NCI-H1694 (cell line): ENCODE results near the gene CDK6.
A peak's percentile ranks its signal among the peaks of the same experiment; 100 is the strongest.

Experiments used
- DNase-seq: peaks from one replicate; lab custom pipeline; 2025; lab: John Stamatoyannopoulos, UW

Gene CDK6

DNA sequence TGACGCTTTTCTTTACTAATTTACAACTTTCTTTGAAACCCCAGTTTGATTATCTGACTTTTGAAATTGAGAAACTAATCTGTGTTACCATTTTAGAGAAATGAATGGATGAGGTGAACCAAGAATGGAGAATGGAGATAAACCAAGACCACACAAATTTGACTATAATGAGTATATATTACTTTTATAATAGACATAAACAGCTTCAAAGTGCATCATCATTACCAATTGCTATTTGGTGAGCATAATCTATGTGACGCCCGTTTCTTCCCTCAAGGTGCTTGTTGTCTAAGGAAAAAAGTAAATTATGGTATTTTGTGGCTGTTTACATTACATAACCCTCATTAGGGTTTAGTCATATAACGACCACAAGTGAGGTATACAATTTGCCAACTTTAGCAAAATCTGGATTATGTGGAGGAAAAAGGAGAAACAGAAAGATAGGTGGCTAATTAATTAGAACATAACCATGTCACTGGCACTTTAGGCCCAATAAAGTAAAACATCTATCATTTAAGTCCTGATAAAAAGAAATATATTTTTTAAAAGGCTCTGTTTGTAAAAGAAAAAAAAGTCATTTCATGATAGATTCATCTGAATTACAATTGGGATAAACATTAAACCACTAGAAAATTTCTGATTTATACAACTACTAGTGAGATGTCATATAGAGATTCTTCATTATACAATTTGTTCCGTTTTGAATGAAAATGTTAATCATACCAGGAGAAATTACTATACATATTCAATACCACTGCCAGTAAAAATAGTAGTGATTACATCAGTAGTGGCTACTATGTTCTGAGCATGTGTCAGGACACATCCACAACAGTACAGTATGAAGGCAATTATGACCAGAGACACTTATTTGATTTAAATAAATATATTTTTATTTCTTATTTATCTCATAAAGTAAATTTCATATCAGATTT lies 128.0 kb downstream of the CDK6 start:
- DNase-seq = no peak

DNA sequence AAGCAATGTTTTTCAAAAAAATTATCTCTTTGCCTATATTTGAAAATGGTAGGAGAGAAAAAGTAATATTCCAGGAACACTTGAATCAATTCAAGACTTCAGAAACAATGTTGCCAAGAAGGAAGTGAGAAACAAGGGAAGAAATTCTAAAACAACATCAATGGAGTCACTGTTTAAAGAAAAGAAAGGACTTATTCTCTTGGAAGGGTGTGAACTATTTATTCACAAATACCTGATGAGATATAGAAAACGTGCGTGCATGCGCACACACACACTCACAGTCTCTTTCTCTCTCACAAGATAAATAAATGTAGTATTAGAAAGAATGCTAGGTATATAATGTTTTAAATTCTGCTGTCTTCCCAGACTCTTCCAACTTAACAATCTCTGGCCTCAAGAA lies 128.9 kb downstream of the CDK6 start:
- DNase-seq = no peak

DNA sequence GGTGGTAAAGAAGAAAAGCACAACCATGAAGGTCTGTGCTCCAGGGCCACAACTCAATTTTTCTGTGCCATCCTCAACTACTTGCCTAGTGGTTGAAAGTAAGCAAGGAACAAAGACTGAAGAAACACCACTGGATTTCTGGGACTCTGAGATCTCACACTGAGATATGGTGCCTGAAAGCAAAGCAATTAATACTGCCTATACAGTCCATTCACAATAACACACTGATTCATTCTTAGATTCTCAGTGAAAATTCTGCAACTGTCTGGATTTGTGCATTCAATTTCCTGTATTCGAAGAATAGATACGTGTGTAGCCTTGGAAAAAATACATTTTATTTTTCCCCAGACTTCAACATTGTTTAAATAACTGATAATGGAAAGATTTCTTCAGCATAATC lies 129.8 kb downstream of the CDK6 start:
- no peak for DNase-seq

DNA sequence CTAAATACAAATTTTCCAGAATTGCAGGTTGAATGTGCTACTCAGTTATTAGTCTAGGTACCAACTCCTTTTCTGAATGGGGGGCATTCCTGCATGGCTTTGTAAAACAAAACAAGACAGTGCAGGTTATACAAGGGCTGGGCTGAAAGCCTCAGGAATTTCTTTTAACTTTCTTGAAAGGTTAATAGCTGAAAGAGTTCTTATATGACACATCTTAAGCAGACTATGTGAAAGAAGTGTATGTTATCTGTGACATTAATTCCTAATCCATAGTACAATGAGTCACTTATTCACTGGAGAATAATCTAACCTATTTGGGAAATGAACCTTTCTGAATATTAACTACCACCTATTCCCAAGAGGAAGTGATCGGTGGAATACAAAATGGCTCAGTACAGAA lies 130.5 kb downstream of the CDK6 start:
- no peak for DNase-seq

DNA sequence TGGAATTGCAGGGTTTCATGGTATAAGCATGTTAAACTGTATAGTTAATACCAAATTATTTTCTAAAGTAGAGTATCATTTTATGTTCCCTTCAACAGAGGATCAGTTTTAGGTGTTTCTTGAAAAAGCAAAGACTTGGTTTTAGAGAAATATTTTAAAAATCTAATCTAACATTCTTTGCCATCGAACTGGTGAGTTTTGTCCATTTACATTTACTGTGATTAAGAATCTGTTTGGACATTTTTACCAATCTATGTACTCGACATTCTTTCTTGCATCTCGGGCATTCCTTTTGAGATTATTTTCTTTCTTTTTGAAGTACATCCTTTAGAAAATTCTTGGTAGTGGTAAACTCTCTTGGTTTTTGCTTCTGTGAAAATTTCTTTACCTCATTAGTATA lies 131.5 kb downstream of the CDK6 start:
- no peak for DNase-seq

DNA sequence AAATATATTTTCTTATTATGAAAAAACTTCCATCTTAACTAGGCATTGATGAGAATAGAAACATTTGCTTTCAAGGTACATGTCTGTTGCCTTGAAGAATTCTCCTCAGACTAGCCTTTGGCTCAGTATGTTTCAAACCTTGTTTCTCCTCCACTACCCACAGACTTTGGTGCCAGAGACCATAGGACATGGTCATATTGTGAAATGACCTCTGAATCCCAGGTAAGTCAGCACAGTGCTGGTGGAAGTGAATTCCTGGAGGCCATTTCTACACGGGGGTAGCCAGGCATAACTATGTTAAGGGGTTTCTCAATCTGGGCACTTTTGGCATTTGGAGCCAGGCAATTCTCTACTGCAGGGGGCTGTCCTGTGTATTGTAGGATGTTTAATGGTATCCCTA lies 133.8 kb downstream of the CDK6 start:
- no peak for DNase-seq

DNA sequence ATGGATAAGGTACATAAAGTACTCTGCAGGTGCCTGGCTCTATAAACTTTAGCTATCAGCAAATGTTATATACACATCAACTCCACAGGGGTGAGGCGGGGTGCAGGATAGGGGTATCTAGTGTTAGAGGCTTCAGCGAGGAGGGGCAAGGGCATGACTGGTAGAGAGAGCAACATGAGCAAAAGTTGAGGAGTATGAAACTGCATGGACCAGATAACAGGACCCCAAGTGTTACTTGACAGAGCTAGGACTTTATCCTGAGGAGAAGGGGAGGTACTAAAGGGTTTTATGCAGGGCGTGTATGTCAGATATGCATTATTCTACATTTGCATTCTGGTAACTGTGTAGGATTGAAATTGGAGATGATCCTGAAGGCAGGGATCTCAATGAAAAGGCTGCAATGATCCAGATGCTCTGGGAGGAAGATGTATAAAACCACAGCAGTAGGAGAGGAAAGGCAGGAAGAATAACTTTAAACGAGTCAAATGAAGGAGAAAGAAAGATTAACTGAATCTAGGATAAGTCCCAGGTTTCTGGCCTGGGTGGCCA lies 136.3 kb downstream of the CDK6 start:
- no peak for DNase-seq

DNA sequence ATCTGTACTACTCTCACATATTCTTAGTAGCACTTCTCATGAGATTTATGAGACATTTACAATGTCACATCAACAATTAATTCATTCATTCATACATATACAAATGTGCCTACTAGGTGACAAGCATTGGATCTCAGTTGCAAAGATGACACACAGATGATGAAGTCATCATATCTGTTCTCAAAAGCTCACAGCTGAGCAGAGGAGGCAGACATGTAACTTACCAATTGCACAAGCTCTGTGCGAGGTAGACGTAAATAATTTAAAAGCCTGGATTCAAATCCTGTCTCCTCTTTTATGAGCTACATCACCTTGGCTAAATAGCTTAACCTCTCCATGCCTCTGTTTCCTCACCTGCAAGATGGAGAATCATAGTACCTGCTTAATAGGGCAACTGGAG lies 136.8 kb downstream of the CDK6 start:
- DNase-seq = no peak

DNA sequence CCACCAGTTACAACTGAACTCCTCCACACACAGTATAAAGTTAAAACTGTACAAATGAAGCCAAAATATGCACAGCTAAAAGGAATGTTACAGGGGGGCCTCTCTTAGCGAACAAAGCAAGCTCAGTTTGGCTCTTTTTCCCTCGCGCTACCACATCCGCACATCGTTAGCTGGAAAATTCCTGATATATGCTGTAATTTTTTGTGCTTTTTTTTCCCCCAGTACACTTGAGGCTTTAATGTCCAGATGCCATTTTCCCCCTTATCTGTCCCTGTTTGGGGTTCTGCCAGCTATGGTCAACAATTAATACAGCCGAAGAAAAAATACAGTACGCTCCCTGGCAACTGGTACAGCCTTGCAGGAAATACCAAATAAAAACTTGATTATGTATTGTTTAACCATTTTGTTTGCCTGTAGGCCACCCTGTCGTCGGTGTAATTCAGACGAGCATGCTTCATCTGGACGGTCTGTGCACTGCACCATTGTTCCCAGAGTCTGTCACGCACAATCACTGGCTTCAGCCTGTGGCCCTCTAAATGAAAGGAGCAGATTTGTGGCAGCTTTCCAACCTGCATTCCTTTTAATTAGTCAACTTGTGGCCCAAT lies 138.0 kb downstream of the CDK6 start:
- DNase-seq = no peak

DNA sequence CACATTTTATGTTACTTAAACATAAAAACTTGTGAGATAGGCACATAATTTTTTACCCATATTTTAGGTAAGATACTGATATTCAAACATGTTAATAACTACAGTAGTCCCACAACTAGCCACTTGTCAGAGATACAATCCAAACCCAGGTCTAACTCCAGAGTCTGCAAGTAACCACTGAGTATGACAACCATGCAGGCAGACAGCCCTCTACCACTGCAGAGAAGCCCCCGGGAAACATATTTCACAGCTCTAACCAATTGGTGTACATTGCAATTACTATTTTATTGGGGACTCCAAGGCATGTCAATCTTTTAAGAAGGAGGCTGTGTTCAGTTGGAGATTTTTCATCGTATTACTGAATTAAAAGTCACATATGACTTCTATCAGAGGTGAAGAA lies 139.0 kb downstream of the CDK6 start:
- DNase-seq = no peak

DNA sequence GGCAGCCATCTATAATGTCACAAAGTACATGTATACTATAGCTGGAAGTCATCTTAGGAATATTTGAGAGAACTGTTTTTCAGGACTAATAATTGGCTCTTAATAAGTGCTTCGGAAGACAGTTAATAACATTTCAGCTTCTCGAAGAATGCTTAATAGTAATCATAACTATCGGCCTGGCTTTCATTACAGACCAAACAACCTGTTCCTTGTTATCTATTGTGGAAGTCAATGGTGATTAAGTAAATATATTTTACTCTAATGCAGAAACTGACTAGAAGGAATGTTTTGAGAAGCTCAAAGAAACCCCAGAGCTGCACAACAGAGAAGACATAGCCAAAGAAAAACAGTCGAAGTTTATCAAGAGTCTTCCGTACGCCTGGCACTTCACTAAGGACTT lies 139.4 kb downstream of the CDK6 start:
- DNase-seq = no peak

DNA sequence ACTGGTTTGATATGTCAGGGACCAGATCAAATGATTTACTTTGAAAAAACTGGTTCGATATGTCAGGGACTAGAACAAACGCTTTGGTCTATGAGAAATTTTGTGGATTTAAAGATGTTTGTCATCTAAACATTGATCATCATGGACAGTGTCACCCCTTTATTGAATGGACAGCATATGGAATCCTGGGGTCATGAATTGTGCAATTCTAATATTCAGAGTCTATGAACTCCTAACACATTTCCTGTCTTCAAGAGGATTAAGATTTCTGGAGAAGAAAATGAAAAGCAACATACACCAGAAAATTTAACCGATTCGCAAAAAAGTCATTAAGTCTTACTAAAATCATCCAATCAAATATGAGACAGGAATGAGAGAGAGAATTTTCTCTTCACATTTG lies 139.8 kb downstream of the CDK6 start:
- DNase-seq = no peak

DNA sequence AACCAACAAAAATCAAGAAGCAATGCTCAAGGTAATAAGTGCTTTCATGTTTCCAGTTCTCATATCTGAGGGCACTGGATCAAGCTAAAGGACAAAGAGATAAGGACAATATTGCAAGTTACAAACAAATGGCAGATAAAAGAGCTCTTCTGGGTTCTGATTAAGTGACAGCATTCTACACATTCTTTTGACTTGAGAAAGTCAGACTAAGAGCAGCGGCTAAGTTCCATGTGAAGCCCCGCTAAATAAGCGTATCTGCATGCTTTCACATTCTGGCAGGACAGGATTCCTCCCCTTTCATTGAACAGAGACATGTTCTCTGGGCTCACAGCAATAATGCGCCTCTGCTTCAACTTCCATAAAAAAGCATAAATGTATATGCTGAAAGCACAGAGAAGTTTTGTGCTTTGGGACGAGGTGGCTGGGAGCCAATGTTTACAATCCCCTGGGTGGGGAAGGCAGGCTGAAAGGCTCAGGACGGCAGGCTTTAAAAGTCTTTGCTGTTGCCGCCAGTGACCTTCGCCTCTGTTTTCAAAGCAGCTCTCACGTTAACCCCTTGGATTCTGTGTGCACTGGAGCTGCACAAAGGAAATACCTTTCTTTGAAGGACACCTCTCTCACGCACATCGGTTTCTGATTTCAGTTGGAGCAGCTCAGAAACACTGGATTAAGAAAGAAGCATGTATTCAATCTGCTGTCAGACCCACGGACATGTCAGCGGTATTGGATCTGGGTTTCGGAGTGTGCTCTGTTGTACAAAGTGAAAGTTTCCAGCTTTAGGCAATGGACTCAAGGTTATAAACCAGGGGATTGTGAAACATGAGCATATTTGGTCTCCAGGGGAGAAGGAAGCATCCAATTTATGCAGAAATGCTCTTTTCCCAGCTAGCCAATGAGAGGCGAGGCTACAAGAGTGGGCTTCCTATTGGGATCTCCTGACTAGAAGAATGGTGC lies 140.8 kb downstream of the CDK6 start:
- no peak for DNase-seq

DNA sequence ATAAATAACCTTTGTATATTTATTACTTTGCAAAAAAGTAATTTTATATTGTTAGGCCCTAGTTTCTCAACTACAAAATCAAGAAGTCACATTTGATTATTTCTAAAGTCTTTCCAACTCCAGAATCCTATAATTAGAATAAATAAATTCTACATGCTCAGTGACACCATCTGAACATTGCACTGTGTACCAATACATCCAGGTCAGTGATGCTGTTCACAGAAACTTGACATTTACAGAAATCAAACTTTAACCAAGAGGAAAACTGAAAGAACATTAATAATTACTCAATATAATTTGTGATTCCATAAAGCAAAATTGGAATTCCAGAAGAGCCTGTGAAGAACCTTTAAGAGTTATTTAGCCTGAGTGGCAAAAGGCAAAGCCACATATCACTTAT lies 142.2 kb downstream of the CDK6 start:
- no peak for DNase-seq

DNA sequence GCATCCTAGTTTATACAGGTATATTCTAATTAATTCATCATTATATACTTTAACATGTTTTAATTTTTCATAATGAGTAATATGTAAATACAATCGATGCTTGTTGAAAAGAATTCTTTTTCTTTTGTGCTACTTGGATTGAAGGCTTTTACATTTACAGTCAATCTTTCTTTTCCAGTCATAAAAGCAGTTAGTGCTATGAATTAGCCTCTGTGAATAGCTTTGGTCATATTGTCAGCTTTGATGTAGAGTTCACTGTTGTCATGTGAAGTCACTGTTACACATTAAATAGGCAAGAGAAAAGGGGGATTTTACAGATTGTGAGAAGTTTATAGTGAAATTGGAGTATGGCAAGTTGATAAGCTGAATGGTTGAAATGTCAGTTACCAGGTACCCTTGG lies 142.9 kb downstream of the CDK6 start:
- DNase-seq = no peak

DNA sequence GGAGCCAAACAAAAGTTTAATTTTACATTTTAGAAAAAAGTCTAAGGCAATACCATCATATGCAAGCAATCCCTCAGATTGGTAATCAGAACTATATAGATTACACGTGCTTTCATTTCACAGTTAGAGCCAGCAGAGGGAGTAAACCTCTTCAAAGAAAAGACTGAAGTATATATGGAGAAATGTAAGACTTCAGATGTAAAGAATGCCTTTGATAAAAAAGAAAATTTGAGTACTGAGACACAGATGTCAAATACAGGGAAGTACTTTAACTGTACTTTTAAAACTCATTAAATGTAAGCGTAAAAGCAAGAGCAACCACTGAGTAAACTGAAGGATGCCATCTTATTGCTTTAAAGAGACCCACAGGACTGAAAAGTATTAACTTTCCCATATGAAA lies 144.8 kb downstream of the CDK6 start:
- peak; percentile 41 for DNase-seq

DNA sequence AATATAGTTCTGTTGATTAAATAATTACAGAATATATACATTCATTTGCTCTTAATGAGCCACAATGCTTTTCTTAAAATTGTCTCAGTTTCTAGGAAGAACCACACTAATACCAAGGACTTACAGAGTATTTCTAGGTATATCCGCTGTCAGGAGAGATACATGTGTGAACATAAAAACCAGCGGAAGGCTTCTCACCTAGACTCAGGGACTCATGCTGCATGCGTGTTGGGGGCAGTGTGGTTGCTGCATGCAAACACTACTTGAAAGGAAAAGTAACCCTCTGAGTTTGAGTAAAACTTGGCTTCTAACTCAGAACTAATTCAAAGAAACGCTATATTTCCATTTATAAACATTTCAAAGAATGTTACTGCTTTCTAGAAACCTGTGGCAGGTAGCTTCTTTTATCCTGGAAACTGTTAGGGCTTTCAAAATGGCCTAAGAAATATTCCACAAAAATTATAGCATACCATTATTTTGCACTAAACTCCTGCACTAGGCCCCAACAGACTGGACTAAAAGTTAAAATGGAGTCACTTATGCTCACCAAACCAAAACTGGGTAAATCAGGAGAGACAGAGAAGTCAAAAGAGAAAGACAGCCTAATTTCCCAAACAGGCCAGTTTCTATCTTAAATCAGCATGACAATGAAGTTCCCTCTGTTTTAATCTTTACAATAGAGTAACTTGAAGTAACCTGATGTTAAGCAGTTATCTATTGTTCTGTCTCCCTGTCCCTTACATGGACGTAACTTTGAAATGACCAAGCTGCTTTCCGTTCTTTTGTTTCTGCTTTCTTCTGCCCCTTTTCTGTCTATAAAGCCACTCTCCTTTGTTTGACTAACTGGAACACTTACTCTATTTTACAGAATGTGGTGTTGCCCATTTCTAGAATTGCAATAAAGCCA lies 151.0 kb downstream of the CDK6 start:
- no peak for DNase-seq

DNA sequence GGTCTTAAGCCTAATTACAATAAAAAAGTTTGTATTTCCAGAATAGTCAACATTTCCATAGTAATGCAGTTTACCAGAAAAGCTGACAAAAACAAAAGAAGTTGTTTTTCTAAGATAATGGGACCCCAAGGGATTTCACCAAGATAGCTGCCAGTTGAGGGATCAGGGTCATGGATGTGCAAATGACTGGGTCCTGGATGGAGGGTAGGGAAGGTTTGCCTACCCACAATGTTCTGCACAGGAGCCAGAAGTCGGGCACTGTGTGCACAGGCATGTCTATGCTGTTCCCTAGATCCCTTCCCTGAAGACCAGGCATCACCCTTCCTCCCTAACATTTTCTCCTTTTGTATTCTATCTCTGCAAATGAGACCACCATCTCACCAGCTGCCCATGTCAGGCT lies 152.1 kb downstream of the CDK6 start:
- DNase-seq = no peak

DNA sequence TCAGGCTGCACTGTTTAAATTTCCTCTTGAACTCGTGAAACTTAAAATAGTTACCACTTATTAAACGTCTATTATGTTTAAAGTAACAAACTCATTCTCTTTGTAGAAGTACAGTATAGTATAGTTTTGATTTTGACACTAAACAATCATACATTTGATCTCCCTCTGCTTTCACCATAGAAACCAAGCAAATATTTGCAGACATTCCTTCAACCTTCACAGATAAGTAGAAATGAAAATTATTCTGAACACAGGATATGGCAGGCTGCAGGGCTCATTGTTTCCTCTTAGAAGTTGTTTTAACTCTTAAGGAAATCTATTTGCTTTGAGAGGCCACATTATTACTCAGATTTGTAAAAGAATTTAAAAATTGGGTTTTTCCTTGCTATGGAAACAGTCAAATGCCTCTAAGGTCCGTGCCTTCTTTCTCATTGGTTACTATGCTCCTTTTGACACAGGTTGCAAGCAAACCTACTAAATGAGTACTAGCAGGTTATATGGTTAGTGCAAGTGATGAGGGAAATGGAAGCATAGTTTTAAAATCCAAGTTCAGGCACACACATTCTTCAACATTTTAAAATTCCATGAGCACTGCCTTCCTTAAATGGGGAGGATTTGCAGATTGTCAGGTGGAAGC lies 153.4 kb downstream of the CDK6 start:
- no peak for DNase-seq

DNA sequence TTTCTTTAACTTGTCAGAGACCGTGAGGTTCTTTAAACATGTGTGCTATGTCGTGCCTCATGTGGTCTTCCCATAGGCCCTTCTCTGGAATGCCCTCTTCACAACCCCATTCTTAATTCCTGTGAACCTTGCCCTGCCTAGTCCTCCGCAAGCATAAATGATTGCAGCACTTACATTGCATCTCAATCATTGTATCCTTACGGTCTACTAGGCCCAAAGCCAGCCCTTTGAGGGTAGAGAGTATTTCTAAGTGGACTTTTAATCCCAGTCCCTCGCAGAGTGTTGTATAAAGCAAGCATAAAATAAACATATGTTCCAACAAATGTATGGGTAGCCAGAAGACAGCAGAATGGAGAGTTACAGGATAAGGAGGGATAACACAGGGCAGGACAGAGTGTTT lies 154.0 kb downstream of the CDK6 start:
- no peak for DNase-seq

DNA sequence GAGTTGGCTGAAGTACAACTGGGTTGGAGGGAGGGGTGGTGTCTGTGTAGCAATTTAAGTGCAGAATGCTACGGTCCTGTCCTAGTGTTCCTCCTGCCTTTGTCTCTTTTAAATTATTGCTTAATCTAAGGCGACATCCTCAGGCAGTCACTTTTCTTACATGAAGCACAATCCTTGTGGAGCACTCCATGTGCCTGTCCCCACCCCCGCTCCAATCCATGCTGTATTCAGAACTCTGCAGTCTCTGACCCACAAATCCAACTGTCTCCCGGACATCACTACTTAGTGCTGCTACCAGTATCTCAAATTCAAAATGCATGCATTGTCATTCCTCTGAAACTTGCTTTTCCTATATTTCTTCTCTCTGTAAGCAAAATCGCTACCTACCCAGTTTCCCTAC lies 154.7 kb downstream of the CDK6 start:
- DNase-seq = no peak
